HCT116 (cell line): Measurements from ENCODE around the gene XAB2. TPM values are rescaled to one million over a fixed set of nuclear protein-coding genes. Genes with fewer than 3 reads are reported as not detected.

Source experiments
- ATAC-seq: fragments of 200-7000 bp; cut with Tn5 transposase; 2 replicates; pipeline ENCODE4 v1.9.1; 2020; ENCODE audit warnings: mild to moderate bottlenecking, moderate library complexity
- BruUV-seq: library from RNA; stranded (reverse); fragments of 400-500 nt; replicated peaks from 2 replicates; lab custom pipeline; 2021; lab: Mats Ljungman, UMichigan
- CTCF ChIA-PET: fragments of 300-600 bp; sonication (Branson Sonifier 250); formaldehyde crosslinking; loops from one replicate; lab custom pipeline; 2021; ENCODE audit warnings: antibody characterized with exemption; lab: Charles Lee
- POLR2A ChIA-PET: fragments of 300-600, 350-600 bp; sonication (Branson Sonifier 250); formaldehyde crosslinking; loops from one replicate; lab custom pipeline; 2021; ENCODE audit warnings: antibody characterized with exemption; lab: Charles Lee
- RAD21 ChIA-PET, 2 experiments: fragments of 300-600 bp; sonication (Branson Sonifier 250); formaldehyde crosslinking; loops; one replicate each; lab custom pipeline; 2023; ENCODE audit warnings: low total read pairs in 2 of 2; ENCODE audit not compliant: uncharacterized antibody in 2 of 2, unreplicated experiment in 2 of 2, low non-redundant PET in 1 of 2; lab: Charles Lee
- DNase-seq: peaks from one replicate; pipeline ENCODE4 v3.0.0-alpha.2; 2010; ENCODE audit warnings: low read depth, low spot score
- H2AFZ ChIP-seq: fragments of 200-600 bp; shearing (Covaris generic), sonication (generic); 2 replicates; pipeline ENCODE4 v1.6.1; 2017; ENCODE audit warnings: low read depth, mixed run types, mixed read lengths, antibody characterized with exemption, low read length; ENCODE audit not compliant: poor library complexity, severe bottlenecking
- H3K27ac ChIP-seq: 2 replicates; pipeline ENCODE4 v1.5.1; 2012; ENCODE audit warnings: low read depth, low read length
- H3K27me3 ChIP-seq: fragments of 200-600 bp; sonication (generic); 2 replicates; pipeline ENCODE4 v1.6.1; 2016; ENCODE audit warnings: mixed run types, low read length, mixed read lengths; ENCODE audit not compliant: insufficient read depth
- H3K36me3 ChIP-seq, 2 experiments: fragments of 200-500 bp in 1 of 2; fragments of 200-600 bp in 1 of 2; sonication (Bioruptor generic) in 1 of 2; sonication (generic) in 1 of 2; 2 replicates each; pipeline versions ENCODE4 v1.5.1 to v1.6.1; 2014 to 2016; ENCODE audit warnings: low read length in 2 of 2, inconsistent platforms in 1 of 2, mixed read lengths in 1 of 2, mixed run types in 1 of 2; ENCODE audit not compliant: insufficient read depth in 2 of 2, control insufficient read depth in 1 of 2
- H3K4me1 ChIP-seq, 2 experiments: fragments of 200-600 bp in 1 of 2; sonication (generic) in 1 of 2; 2 replicates each; pipeline versions ENCODE4 v1.5.1 to v1.6.1; 2012 to 2017; ENCODE audit warnings: low read length in 2 of 2, inconsistent platforms in 1 of 2, mild to moderate bottlenecking in 1 of 2, mixed read lengths in 1 of 2, mixed run types in 1 of 2, moderate library complexity in 1 of 2; ENCODE audit not compliant: insufficient read depth in 2 of 2, control insufficient read depth in 1 of 2
- H3K4me2 ChIP-seq: fragments of 200-600 bp; sonication (generic); 2 replicates; pipeline ENCODE4 v1.6.1; 2017; ENCODE audit warnings: mixed run types, low read length, mixed read lengths
- H3K4me3 ChIP-seq, 2 experiments: fragments of 200-600 bp in 1 of 2; sonication (generic) in 1 of 2; replicated peaks in 1 of 2; 2 replicates each; pipeline ENCODE4 v1.5.1; 2011 to 2016; ENCODE audit warnings: low read length in 2 of 2, control low read depth in 1 of 2, low read depth in 1 of 2, mild to moderate bottlenecking in 1 of 2, mixed read lengths in 1 of 2, mixed run types in 1 of 2
- H3K79me2 ChIP-seq: fragments of 200-600 bp; sonication (generic); 2 replicates; pipeline ENCODE4 v1.6.1; 2017; ENCODE audit warnings: mild to moderate bottlenecking, mixed run types, low read length, moderate library complexity, mixed read lengths; ENCODE audit not compliant: insufficient read depth
- H3K9ac ChIP-seq: fragments of 200-600 bp; sonication (generic); 2 replicates; pipeline ENCODE4 v1.6.1; 2016; ENCODE audit warnings: low read length, mixed read lengths
- H3K9me2 ChIP-seq: fragments of 200-600 bp; sonication (generic), shearing (Covaris generic); 2 replicates; pipeline ENCODE4 v1.6.1; 2017; ENCODE audit warnings: mixed run types, mild to moderate bottlenecking, moderate library complexity; ENCODE audit not compliant: insufficient read depth
- H3K9me3 ChIP-seq, 2 experiments: fragments of 200-500 bp in 1 of 2; fragments of 200-600 bp in 1 of 2; sonication (Bioruptor generic) in 1 of 2; sonication (generic) in 1 of 2; 2 replicates each; pipeline ENCODE4 v1.6.1; 2014 to 2017; ENCODE audit warnings: low read length in 2 of 2, mixed read lengths in 2 of 2, inconsistent platforms in 1 of 2, low read depth in 1 of 2, mild to moderate bottlenecking in 1 of 2, mixed run types in 1 of 2, moderate library complexity in 1 of 2; ENCODE audit not compliant: control insufficient read depth in 1 of 2, insufficient read depth in 1 of 2
- H4K20me1 ChIP-seq: fragments of 200-600 bp; sonication (generic), shearing (Covaris generic); 2 replicates; pipeline ENCODE4 v1.6.1; 2017; ENCODE audit warnings: mixed run types, mild to moderate bottlenecking, moderate library complexity; ENCODE audit not compliant: insufficient read depth
- CEBPB ChIP-seq: IDR thresholded peaks from 2 replicates; pipeline ENCODE4 v1.6.1; 2012; ENCODE audit warnings: low read depth
- EGR1 ChIP-seq: IDR thresholded peaks from 2 replicates; pipeline ENCODE4 v1.6.1; 2012; ENCODE audit warnings: low read depth
- ELF1 ChIP-seq: IDR thresholded peaks from 2 replicates; pipeline ENCODE4 v1.6.1; 2012; ENCODE audit warnings: low read depth, borderline replicate concordance
- EZH2 ChIP-seq: fragments of 200-600 bp; sonication (generic); IDR thresholded peaks from 2 replicates; pipeline ENCODE4 v1.6.1; 2017; ENCODE audit warnings: antibody characterized with exemption, mixed run types
- EZH2phosphoT487 ChIP-seq: fragments of 200-600 bp; IDR thresholded peaks from 2 replicates; pipeline ENCODE4 v1.6.1; 2018; ENCODE audit warnings: antibody characterized with exemption, borderline replicate concordance
- FOSL1 ChIP-seq: IDR thresholded peaks from 2 replicates; pipeline ENCODE4 v1.6.1; 2012; ENCODE audit warnings: low read depth
- JUND ChIP-seq: IDR thresholded peaks from 2 replicates; pipeline ENCODE4 v1.6.1; 2012
- POLR2A ChIP-seq: IDR thresholded peaks from 2 replicates; pipeline ENCODE4 v1.7.0; 2011; ENCODE audit warnings: borderline replicate concordance; ENCODE audit not compliant: insufficient read depth, insufficient read length; ENCODE audit errors: extremely low read depth
- POLR2AphosphoS5 ChIP-seq: IDR thresholded peaks from 2 replicates; pipeline ENCODE4 v1.6.1; 2011; ENCODE audit warnings: mild to moderate bottlenecking, low read depth, low read length, moderate library complexity
- RAD21 ChIP-seq: IDR thresholded peaks from 2 replicates; pipeline ENCODE4 v1.6.1; 2012; ENCODE audit warnings: low read depth, mild to moderate bottlenecking
- REST ChIP-seq: IDR thresholded peaks from 2 replicates; pipeline ENCODE4 v1.6.1; 2012; ENCODE audit warnings: low read depth
- SP1 ChIP-seq: IDR thresholded peaks from 2 replicates; pipeline ENCODE4 v1.6.1; 2012; ENCODE audit warnings: low read depth
- SRF ChIP-seq: IDR thresholded peaks from 2 replicates; pipeline ENCODE4 v1.6.1; 2012; ENCODE audit warnings: low read depth
- TCF7L2 ChIP-seq: IDR thresholded peaks from 2 replicates; pipeline ENCODE4 v1.7.0; 2011; ENCODE audit warnings: borderline replicate concordance, inconsistent platforms; ENCODE audit not compliant: insufficient read depth, insufficient read length; ENCODE audit errors: extremely low read depth
- YY1 ChIP-seq: IDR thresholded peaks from 2 replicates; pipeline ENCODE4 v1.6.1; 2011; ENCODE audit warnings: low read length, low read depth, moderate library complexity, mild to moderate bottlenecking; ENCODE audit not compliant: insufficient replicate concordance; ENCODE audit errors: extremely low read depth
- ZBTB33 ChIP-seq: IDR thresholded peaks from 2 replicates; pipeline ENCODE4 v1.6.1; 2011; ENCODE audit warnings: mild to moderate bottlenecking, low read length, moderate library complexity; ENCODE audit not compliant: insufficient replicate concordance; ENCODE audit errors: extremely low read depth
- ZFX ChIP-seq: fragments of 450-650 bp; IDR thresholded peaks from 2 replicates; pipeline ENCODE4 v1.6.1; 2017
- intact Hi-C: fragments of 100-400 bp; cut with micrococcal nuclease; formaldehyde crosslinking; loops from 2 replicates; pipeline ENCODE4 v1.10.0; 2022
- total RNA-seq: library from RNA; stranded (reverse); gene quantifications from one replicate; pipeline ENCODE4 v1.2.1, GENCODE V29; 2021; ENCODE audit not compliant: unreplicated experiment
- TF ChIP-seq, protein P1 (sequence below): IDR thresholded peaks from 2 replicates; pipeline ENCODE4 v1.6.1; 2012
- TF ChIP-seq, protein P2 (sequence below), 3 experiments: fragments of 200-600 bp in 1 of 3; sonication (generic) in 1 of 3; IDR thresholded peaks in 2 of 3; conservative IDR thresholded peaks in 1 of 3; 2 replicates each; pipeline ENCODE4 v1.5.1; 2012 to 2017; ENCODE audit warnings: low read depth in 2 of 3, low read length in 2 of 3, antibody characterized with exemption in 1 of 3, borderline replicate concordance in 1 of 3, control low read depth in 1 of 3, mild to moderate bottlenecking in 1 of 3, mixed read lengths in 1 of 3, mixed run types in 1 of 3, moderate library complexity in 1 of 3; ENCODE audit not compliant: insufficient read depth in 1 of 3
- TF ChIP-seq, protein P3 (sequence below): IDR thresholded peaks from 2 replicates; pipeline ENCODE4 v1.6.1; 2012

XAB2 gene
- total RNA-seq, 1 experiment from 2014 or later: 103 TPM

DNA sequence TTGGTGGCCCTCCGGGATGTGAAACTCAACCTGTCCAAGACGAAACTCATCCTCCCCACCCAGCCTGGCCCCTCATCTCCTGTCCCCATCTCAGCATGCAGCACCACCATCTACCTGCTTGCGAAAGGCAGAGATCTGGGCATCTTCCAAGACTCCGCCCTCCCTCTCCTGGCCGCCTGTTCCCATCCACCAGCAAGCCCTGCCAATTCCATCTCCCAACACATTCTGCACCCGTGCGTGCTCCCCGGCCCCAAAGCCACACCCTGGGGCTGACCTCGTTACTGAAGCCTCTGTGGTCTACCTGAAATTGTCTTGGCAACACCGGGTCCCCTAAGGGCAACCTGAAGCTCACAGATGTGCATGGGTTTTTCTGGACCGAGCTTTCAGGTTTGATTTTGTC, 46.9 kb downstream of the XAB2 start:
- H4K20me1 ChIP-seq: no peaks in the 10 kb centered on the region
- intact Hi-C loops: no loop called here
- H2AFZ ChIP-seq: no peak overlapping the region
- H3K4me1 ChIP-seq: peaks cover 4 to 12% of the 10 kb centered on the region in 2 experiments; a peak in 3 of 4 replicates
- no peaks in the 10 kb centered on the region for H3K36me3 ChIP-seq
- ChIA-PET RAD21 (no interaction called here), CTCF (no interaction called here), POLR2A (no interaction called here)
- ATAC-seq (no peak), DNase-seq (no peak)
- no peak overlapping the region for H3K4me3 ChIP-seq
- H3K4me2 ChIP-seq: no peak overlapping the region
- BruUV-seq: no TSS peak
- H3K9me2 ChIP-seq: no peaks in the 10 kb centered on the region
- H3K9ac ChIP-seq: no peak overlapping the region
- no peak overlapping the region for H3K27ac ChIP-seq
- no peak for TF ChIP-seq ELF1
- TF ChIP-seq, protein P1, sequence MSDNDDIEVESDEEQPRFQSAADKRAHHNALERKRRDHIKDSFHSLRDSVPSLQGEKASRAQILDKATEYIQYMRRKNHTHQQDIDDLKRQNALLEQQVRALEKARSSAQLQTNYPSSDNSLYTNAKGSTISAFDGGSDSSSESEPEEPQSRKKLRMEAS: no peak
- TF ChIP-seq SRF: no peak
- no peak for TF ChIP-seq EGR1
- TF ChIP-seq FOSL1: no peak
- TF ChIP-seq TCF7L2: no peak
- TF ChIP-seq CEBPB: no peak
- TF ChIP-seq POLR2AphosphoS5: no peak
- TF ChIP-seq ZFX: no peak
- no peak for TF ChIP-seq EZH2phosphoT487
- no peak for TF ChIP-seq POLR2A
- TF ChIP-seq, protein P2, sequence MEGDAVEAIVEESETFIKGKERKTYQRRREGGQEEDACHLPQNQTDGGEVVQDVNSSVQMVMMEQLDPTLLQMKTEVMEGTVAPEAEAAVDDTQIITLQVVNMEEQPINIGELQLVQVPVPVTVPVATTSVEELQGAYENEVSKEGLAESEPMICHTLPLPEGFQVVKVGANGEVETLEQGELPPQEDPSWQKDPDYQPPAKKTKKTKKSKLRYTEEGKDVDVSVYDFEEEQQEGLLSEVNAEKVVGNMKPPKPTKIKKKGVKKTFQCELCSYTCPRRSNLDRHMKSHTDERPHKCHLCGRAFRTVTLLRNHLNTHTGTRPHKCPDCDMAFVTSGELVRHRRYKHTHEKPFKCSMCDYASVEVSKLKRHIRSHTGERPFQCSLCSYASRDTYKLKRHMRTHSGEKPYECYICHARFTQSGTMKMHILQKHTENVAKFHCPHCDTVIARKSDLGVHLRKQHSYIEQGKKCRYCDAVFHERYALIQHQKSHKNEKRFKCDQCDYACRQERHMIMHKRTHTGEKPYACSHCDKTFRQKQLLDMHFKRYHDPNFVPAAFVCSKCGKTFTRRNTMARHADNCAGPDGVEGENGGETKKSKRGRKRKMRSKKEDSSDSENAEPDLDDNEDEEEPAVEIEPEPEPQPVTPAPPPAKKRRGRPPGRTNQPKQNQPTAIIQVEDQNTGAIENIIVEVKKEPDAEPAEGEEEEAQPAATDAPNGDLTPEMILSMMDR (IDR thresholded peaks at IDR 0.05 in 2 of 3, conservative IDR thresholded peaks at IDR 0.05 in 1 of 3; ENCODE audit: borderline replicate concordance in 1 of 3, insufficient read depth in 1 of 3, low read depth in 2 of 3, low read length in 2 of 3): no peak
- TF ChIP-seq REST: no peak
- TF ChIP-seq RAD21: no peak
- no peak for TF ChIP-seq JUND
- TF ChIP-seq, protein P3, sequence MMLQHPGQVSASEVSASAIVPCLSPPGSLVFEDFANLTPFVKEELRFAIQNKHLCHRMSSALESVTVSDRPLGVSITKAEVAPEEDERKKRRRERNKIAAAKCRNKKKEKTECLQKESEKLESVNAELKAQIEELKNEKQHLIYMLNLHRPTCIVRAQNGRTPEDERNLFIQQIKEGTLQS: no peak
- no peak for TF ChIP-seq ZBTB33
- no peak for TF ChIP-seq EZH2
- TF ChIP-seq YY1: no peak
- TF ChIP-seq SP1: no peak
- H3K9me3 ChIP-seq: no peaks in the 10 kb centered on the region
- H3K27me3 ChIP-seq: no peaks in the 10 kb centered on the region
- H3K79me2 ChIP-seq: no peaks in the 10 kb centered on the region
